Left cardiac atrium (tissue), 4 donors: ENCODE data around the gene C1orf52. TPM values are rescaled to one million over a fixed set of nuclear protein-coding genes. Genes with fewer than 3 reads are reported as not detected.
"Not testable (repeated sequence)": the region's sequence is repeated elsewhere in the genome, so short reads cannot be mapped to it uniquely, and the experiment has no call there.

ENCODE experiments used
- ATAC-seq, 2 donors: fragments of 200-7000 bp; cut with Tn5 transposase; one replicate each; pipeline ENCODE4 v1.9.1; 2020; ENCODE audit warnings: mild to moderate bottlenecking in 2 of 2, moderate library complexity in 2 of 2
- DNase-seq: peaks from one replicate; pipeline ENCODE4 v3.0.0-alpha.2; 2020
- intact Hi-C, 2 donors: fragments of 100-400 bp; cut with DNase I; formaldehyde crosslinking; loops; one replicate each; pipeline versions ENCODE4 v1.14.1 to v1.15.1; 2022 to 2023
- total RNA-seq, 2 donors: library from RNA; stranded (reverse); fragmentation: NEBNext Ultra II Directional; extraction: Animal tissue kit (Norgen Biotek cat#: 25700); gene quantifications; one replicate each; pipeline ENCODE4 v1.2.1, GENCODE V29; 2021
- donor health status: DM: no; HTN: yes; CAD: no.
- donor health status: DM: no; HTN: yes; CAD: no; lungs with severe emphysema.
- donor health status: DM: yes; HTN: yes; CAD: no.
- donor health status: Dilated cardiomyopathy.

Gene C1orf52
- total RNA-seq, 2 donors from 2014 or later: 15.6 to 17.6 TPM

DNA sequence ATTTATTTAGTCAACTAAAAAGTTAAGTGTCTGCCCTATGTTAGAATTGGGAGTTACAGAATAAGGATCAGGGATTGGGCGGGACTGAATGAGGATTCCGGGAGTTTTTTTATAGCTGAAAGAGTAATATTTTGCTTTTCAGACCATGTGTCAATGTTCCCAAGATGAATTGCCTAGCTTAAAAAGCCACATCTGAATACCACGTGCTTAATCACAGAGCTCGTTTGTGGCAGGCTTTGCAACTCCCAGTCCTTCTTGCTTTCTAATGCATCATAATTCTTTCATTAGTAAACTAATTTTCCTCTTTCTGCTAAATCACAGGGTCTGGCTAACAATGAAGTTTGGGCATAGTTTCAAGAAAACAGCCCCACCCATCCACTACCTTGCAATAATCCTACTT is 21.2 kb upstream of the C1orf52 start:
- intact Hi-C loops: no loop called here
- no peak for DNase-seq
- no peak for ATAC-seq

- intact Hi-C loops: no loop called here
- no peak for ATAC-seq
- DNase-seq: no peak
These were observed 20.1 kb upstream of the C1orf52 start for GRCh38 chr1:85279458-85280080.

DNA sequence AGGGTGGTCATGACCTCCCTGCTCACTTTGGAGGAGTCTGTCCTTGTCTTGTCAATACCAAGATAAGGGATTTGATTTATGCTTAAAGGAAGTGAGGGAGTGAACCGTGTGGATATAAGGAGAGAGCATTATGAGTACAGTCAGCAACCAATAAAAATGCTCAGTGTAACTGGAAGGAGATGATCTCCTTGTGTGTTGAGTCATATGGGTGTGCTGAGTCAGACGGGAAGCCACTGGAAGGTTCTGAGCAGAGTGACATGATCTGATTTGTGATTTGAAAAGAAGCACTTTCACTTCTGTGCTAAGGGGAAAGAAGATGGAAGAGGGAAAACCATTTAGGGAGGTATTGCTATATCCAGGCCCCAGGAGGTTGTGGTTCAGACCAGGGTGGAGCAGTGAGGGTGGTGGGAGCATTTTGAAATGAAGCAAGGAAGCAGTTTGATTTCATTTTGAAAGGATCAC is 19.4 kb upstream of the C1orf52 start:
- peak in 1 of 2 donors; percentile 5 for ATAC-seq
- intact Hi-C loops: no loop called here
- peak; percentile 33 for DNase-seq

DNA sequence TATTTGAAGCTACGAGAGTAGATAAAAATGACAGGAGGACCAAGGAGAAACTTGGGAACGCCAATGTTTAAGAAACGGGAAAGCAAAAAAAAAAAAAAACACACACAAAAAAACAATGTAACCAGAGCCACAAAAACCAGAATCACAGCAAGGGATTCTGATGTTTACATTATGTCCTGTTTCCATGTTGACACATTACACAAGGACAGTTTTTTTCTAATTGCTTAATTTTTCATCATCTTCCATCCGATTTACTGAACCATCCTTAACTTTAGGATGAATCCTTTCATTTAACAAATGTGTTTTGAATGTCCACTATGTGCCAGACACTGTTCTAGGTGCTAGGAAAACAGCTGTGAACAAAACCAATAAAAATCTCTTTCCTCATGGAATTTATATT is 18.3 kb upstream of the C1orf52 start:
- intact Hi-C loops: no loop called here
- ATAC-seq: no peak
- no peak for DNase-seq

DNA sequence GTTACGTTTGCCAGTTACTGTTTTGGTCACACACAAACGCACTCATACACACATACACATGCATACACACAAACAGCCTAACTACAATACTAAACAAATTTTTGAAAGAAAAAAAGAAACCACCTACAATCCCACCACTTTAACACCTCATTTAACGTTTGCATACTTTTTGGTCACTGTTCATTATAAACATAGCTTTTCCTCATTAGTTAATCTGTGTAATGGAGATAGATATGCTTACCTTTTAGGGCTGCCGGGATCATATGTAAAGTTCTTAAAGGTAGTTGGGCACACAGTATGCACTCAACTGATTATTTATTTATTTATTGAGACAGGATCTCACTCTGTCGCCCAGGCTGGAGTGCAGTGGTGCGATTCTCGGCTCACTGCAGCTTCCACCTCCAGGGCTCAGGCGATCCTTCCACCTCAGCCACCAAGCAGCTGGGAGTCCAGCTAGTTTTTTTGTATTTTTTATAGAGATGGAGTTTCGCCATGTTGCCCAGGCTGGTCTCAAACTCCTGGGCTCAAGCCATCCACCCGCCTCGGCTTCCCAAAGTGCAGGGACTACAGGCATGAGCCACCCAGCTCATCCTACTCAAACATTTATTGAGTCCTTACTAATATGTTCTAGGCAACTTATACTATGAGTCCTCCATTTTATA is 17.6 kb upstream of the C1orf52 start:
- DNase-seq (no peak), ATAC-seq (no peak)
- intact Hi-C loops: no loop called here

GRCh38 chr1:85276215-85276977 is 16.9 kb upstream of the C1orf52 start, which contains the start of gene BCL10:
Gene BCL10 (minus strand): TSS chr1:85276632. CDS start chr1:85276352, 280 bp downstream.
- peak; percentile 99 for ATAC-seq
- peak; percentile 99 for DNase-seq
- intact Hi-C loops: no loop called here

DNA sequence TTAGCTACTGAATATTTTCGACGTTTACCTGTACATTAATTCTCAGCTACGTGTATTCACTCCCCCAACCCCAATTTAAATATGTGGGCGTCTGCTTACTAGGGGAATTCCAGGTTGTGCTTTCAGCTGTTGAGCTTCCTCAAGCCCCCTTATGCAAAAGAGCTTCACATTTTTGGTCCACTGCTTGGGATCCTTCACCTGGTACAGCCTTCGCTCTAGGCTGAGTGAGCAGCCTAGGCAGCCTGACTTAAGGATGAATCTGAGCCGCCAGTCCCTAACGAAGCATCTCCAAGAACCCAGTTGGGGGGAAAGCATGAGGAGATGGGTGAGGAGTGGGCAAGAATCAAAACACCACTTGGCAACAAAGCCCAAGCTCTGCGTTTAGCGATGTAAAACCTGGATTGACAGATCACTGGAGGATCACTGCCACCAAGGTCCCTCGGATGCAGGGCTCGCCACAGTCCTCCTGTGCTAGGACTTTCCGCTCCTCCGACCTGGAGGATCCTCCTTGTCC is 16.3 kb upstream of the C1orf52 start:
- ATAC-seq (peak in 1 of 2 donors; percentile 0), DNase-seq (no peak)
- intact Hi-C loops: no loop called here

- intact Hi-C loops: no loop called here
- DNase-seq: no peak
- ATAC-seq: no peak
These were observed 15.5 kb upstream of the C1orf52 start for GRCh38 chr1:85274969-85275453.

GRCh38 chr1:85273397-85273796 is 13.9 kb upstream of the C1orf52 start:
- ATAC-seq: no peak
- DNase-seq: no peak
- intact Hi-C loops: no loop called here

GRCh38 chr1:85268801-85269585 is 9.5 kb upstream of the C1orf52 start:
- intact Hi-C loops: no loop called here
- ATAC-seq: no peak
- no peak for DNase-seq

GRCh38 chr1:85267313-85267712 is 7.9 kb upstream of the C1orf52 start:
- intact Hi-C loops: no loop called here
- ATAC-seq (no peak), DNase-seq (no peak)

- no peak for DNase-seq
- ATAC-seq: no peak
- intact Hi-C loops: no loop called here
These were observed 4.7 kb upstream of the C1orf52 start for GRCh38 chr1:85264150-85264549.

DNA sequence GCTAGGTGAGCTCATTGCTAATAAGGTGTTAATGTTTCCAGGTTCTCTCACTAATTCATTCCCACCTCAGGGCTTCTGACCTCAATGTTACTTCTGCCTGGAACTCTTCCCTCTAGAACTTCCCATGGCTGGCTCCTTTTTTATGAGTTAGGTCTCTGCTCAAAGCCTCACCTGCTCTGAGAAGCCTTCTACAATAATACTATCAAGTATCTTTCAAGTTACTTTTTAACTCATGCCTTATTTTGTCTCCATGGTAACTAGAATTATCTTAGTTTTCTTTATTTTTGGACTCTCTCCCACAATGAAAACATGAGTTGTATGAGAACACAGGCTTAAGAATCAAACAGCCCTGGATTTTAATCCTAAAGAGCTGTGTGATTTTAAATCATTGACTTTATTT is 3.5 kb upstream of the C1orf52 start:
- ATAC-seq (no peak), DNase-seq (no peak)
- intact Hi-C loops: no loop called here

- peak; percentile 39 for DNase-seq
- intact Hi-C loops: loop anchor here (2.0 to 10.0 kb wide), 4 partner anchors 153 to 315 kb away; a partner anchor contains a TSS
These were observed 431 bp upstream of the C1orf52 start for GRCh38 chr1:85259912-85260274.

DNA sequence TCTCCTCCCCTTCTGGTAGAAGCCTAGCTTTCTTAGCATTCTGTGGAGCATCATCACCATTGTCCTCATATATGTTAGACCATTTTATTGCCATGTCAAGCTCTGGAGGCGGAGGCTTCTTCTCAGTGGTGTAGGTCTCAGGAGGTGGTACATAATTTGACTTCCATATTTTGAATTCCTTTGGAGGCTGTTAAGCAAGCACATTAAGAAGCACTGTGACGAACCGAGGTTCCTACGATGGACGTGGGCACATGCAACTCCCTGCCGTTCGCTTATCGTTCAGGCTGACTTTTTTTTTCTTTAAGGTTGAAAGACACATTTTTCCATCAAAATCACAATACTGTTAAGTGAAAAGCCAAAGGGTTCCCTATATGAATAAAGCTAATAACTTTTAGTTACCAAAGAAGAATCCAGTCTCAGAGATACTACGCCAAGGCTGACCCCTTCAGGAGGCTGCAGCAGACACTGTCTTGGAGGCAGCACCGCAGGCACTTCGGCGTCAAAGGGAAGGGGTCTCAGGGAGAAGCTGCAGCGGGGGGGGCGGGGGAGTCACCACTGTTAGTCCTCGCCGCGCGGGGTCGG is 835 bp downstream of the C1orf52 start:
- intact Hi-C loops: loop anchor here (2.0 to 10.0 kb wide), 4 partner anchors 151 to 314 kb away; a partner anchor contains a TSS
- ATAC-seq: no peak
- DNase-seq: no peak

More at GRCh38 chr1:85259912-85260274, 431 bp upstream of the C1orf52 start:
- ATAC-seq: peak; percentile 74 to 79

GRCh38 chr1:85249042-85249441 is 10.4 kb downstream of the C1orf52 start:
- DNase-seq, ATAC-seq, intact Hi-C loops: not testable (repeated sequence)

- DNase-seq (no peak), ATAC-seq (no peak)
- intact Hi-C loops: no loop called here
These were observed 13.6 kb downstream of the C1orf52 start for GRCh38 chr1:85245891-85246290.

DNA sequence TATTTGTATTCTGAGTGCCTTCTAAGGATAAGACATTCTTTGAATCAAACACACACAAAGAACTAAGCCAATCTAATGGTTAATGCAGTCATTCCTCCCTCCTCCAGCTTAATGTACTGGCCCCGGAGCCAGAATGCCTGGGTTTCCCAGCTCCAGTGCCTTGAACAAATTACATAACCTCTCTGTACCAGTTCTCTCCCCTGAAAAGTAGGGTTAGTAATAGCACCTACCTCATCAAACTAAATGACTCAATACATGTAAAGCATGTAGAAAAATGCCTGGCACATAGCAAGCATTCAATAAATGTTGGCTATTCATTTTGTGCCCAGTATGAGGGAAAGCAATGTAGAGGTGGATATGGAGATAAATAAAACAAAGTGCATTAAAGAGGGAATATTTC is 14.0 kb downstream of the C1orf52 start:
- no peak for ATAC-seq
- intact Hi-C loops: no loop called here
- no peak for DNase-seq
